ENCODE measurements around the gene AOPEP.

GRCh38 chr9:94888775-94889174 lies 162.3 kb downstream of the AOPEP start:
- TF ChIP-seq CTCF (IDR thresholded peaks at IDR 0.05; ENCODE audit: insufficient read depth, low read depth, low read length) = no peak
- TF ChIP-seq EZH2 (IDR thresholded peaks at IDR 0.05; ENCODE audit: insufficient read depth, low read length) = no peak

Data from astrocyte (in vitro differentiated cells and primary cell).